HG03045 (cell line): ENCODE measurements around the gene PTPN6.

Experiments
- ATAC-seq: cut with Tn5 transposase; IDR thresholded peaks from one replicate; pipeline ENCODE4 v1.9.1; 2021; ENCODE audit warnings: mild to moderate bottlenecking, moderate library complexity; ENCODE audit not compliant: unreplicated experiment

Gene PTPN6

GRCh38 chr12:6954316-6955107, 3.4 kb downstream of the PTPN6 start:
- ATAC-seq: no peak

GRCh38 chr12:6955108-6956020, 4.2 kb downstream of the PTPN6 start:
- no peak for ATAC-seq

DNA sequence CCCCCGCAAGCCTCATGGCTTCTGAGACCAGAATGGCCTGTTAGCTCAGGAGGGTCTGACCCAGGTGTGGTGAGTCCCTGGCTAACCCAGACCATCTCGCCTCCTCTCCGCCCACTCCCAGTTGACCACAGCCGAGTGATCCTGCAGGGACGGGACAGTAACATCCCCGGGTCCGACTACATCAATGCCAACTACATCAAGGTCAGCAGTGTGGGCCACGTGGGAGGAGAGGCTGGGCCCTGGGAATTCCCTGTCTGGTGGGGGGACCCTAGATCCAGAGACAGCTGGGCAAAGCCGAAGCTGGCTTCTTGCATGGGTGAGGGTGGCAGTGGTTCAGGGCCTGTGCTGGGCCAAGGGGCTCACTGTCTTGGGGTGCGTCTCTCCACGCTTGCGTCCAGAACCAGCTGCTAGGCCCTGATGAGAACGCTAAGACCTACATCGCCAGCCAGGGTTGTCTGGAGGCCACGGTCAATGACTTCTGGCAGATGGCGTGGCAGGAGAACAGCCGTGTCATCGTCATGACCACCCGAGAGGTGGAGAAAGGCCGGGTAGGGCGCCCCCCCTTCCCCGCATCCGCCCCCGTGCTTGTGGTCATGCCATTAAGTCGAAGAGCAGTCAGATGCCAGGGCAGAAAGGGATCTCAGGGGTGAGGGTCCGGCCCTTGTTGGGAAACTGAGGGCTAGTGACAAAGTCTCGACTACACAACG, 5.0 kb downstream of the PTPN6 start:
- no peak for ATAC-seq

- no peak for ATAC-seq
Observed at GRCh38 chr12:6957151-6957701, 6.1 kb downstream of the PTPN6 start.

DNA sequence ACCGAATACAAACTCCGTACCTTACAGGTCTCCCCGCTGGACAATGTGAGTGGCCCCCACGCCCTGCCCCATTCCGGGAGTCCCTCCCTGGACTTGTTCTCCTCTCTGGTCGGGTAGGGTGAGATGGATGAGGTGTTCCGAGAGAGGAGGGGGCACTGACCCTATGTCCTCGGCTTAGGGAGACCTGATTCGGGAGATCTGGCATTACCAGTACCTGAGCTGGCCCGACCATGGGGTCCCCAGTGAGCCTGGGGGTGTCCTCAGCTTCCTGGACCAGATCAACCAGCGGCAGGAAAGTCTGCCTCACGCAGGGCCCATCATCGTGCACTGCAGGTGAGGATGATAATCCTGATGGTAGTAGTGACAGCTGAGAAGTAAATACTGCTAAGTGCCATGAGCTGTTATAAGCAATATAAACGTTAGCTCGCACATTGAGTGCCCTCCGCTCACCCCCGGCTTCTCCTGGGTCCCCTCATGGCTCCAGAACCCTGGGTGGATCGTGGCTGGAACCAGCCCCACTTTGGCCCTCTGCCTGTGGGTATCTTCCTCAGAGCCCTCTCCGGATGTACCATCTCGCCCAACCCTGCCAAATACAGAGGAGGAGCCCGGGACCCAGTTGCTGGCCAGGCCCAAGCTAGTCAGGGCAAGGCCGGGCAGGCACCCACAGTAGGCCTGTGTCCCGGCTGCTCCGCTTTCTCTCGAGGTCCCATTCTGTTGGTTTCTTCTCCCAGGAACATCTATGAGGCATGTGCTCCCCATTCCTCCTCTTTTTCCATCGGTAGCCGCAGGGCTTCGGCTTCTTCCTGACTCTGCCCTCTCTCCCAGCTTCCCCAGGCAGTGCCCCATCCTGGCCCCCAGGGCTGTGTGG, 6.8 kb downstream of the PTPN6 start:
- ATAC-seq: no peak

GRCh38 chr12:6958609-6959057, 7.5 kb downstream of the PTPN6 start:
- no peak for ATAC-seq

DNA sequence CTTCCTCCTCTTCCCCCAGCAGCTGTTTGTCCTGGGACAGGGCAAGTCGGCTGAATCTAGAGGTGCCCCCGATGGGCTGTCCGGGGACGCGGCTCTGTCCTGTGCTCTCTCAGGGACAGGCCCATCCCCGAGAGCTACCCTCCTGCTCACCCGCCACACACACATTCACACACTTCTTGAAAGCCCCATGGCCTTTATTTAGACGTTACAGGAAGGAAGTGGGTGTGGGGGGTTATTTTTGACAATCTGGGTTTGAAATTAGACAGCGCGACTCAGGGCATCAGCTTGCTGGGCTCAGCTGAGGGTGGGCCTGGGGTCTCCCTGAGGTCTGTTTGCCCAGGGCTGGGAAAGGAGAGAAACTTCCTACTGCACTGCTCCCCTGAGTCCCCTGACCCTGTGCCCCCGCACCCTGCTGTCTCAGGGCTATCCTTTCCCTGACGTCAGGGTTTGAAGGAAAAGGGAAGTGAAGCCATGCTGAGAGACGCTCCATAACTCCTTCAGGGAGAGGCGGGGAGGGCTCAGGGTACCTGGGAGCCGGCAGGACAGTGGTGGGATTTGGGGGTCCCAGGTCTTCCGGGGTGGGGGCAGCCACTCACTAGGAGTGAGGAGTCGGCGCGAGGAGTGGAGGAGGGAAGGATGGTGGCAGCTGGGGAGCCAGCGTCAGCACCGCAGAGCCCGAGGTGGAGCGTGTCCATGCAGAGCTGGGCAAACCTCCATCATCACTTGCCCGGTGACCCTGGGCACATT, 8.1 kb downstream of the PTPN6 start:
- ATAC-seq: peak; percentile 39

- ATAC-seq: no peak
Observed at GRCh38 chr12:6959805-6960592, 8.8 kb downstream of the PTPN6 start.

DNA sequence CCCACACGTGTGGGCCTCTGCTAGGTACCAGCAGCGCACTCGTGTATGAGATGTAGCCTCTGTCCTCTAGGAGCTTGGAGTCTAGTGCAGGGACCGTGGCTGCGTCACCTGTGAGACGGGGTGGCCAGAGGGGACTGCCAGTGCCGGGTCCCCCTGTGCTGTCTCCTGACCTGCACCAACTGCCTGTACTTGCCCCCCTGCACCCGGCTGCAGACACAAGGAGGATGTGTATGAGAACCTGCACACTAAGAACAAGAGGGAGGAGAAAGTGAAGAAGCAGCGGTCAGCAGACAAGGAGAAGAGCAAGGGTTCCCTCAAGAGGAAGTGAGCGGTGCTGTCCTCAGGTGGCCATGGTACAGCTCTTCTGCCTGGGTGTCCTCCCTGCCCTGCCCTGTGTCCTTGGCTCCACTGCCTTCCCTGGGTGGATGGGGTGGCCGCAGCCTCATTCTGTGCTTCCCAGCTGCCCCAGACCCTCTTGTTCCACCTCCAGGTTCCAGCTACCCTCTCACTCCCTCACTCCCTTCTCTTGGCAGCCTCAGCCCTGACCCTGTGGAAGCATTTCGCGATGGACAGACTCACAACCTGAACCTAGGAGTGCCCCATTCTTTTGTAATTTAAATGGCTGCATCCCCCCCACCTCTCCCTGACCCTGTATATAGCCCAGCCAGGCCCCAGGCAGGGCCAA, 9.6 kb downstream of the PTPN6 start:
- no peak for ATAC-seq

- peak; percentile 20 for ATAC-seq
Observed at GRCh38 chr12:6961278-6961694, 10.1 kb downstream of the PTPN6 start.

GRCh38 chr12:6961695-6962284, 10.6 kb downstream of the PTPN6 start:
- peak; percentile 6 for ATAC-seq

GRCh38 chr12:6962285-6963015, 11.3 kb downstream of the PTPN6 start:
- ATAC-seq: no peak

- ATAC-seq: no peak
Observed at GRCh38 chr12:6963016-6963731, 12.0 kb downstream of the PTPN6 start.

GRCh38 chr12:6963791-6964413, 12.7 kb downstream of the PTPN6 start:
- ATAC-seq: no peak

DNA sequence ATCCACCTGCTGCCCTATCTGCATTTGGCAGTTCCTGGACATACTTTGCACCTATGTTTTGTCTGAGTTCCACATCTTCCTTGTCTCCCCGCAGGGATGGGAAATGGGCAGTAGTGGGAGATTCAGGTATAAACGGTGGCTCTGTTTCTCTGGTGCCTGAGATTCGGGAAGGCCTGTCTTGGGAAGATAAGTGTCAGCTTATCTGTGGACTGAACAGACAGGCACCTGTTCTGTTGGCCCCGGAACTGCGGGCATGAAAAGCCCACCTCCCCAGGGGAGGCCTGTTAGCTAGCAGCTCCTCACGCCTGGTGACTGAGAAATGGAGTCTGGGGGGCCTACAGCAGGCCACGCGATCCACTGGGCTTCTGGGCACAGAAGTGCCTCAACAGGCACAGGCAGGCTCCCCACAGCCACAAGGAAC, 13.5 kb downstream of the PTPN6 start:
- ATAC-seq: no peak
